Activated CD4-positive, alpha-beta T cell treated with anti-CD3 and anti-CD28 coated beads for 1 hour (primary cell): ENCODE data around the gene REPIN1.

ENCODE experiments used
- DNase-seq: peaks from one replicate; pipeline ENCODE4 v3.0.0-alpha.2; 2020

REPIN1 gene

GRCh38 chr7:150397346-150398107 is 28.9 kb downstream of the REPIN1 start:
- DNase-seq: no peak

GRCh38 chr7:150398108-150398964 is 29.7 kb downstream of the REPIN1 start:
- no peak for DNase-seq

- DNase-seq: no peak
These were observed 30.3 kb downstream of the REPIN1 start for GRCh38 chr7:150398965-150399320.

GRCh38 chr7:150399421-150400007 is 30.9 kb downstream of the REPIN1 start:
- no peak for DNase-seq

GRCh38 chr7:150400008-150400787 is 31.6 kb downstream of the REPIN1 start:
- DNase-seq: no peak

GRCh38 chr7:150400788-150401423 is 32.3 kb downstream of the REPIN1 start:
- no peak for DNase-seq

GRCh38 chr7:150401424-150401790 is 32.8 kb downstream of the REPIN1 start:
- DNase-seq: no peak

- DNase-seq: no peak
These were observed 33.4 kb downstream of the REPIN1 start for GRCh38 chr7:150401861-150402631.

- DNase-seq: no peak
These were observed 34.2 kb downstream of the REPIN1 start for GRCh38 chr7:150402671-150403321.

- DNase-seq: no peak
These were observed 35.0 kb downstream of the REPIN1 start for GRCh38 chr7:150403376-150404171.

GRCh38 chr7:150404172-150404804 is 35.7 kb downstream of the REPIN1 start:
- no peak for DNase-seq

- peak; percentile 62 for DNase-seq
These were observed 36.4 kb downstream of the REPIN1 start for GRCh38 chr7:150404805-150405583.

- no peak for DNase-seq
These were observed 37.1 kb downstream of the REPIN1 start for GRCh38 chr7:150405584-150406311.

GRCh38 chr7:150406312-150406566 is 37.6 kb downstream of the REPIN1 start:
- no peak for DNase-seq

- DNase-seq: no peak
These were observed 38.2 kb downstream of the REPIN1 start for GRCh38 chr7:150406567-150407421.

GRCh38 chr7:150407588-150408392 is 39.2 kb downstream of the REPIN1 start:
- DNase-seq: no peak
